ENCODE measurements around the gene MCRS1. TPM values are rescaled to one million over a fixed set of nuclear protein-coding genes. Genes with fewer than 3 reads are reported as not detected.

The MCRS1 gene
- total RNA-seq, 4 donors from 2014 or later: 56.7 to 111 (median 69.2) TPM

DNA sequence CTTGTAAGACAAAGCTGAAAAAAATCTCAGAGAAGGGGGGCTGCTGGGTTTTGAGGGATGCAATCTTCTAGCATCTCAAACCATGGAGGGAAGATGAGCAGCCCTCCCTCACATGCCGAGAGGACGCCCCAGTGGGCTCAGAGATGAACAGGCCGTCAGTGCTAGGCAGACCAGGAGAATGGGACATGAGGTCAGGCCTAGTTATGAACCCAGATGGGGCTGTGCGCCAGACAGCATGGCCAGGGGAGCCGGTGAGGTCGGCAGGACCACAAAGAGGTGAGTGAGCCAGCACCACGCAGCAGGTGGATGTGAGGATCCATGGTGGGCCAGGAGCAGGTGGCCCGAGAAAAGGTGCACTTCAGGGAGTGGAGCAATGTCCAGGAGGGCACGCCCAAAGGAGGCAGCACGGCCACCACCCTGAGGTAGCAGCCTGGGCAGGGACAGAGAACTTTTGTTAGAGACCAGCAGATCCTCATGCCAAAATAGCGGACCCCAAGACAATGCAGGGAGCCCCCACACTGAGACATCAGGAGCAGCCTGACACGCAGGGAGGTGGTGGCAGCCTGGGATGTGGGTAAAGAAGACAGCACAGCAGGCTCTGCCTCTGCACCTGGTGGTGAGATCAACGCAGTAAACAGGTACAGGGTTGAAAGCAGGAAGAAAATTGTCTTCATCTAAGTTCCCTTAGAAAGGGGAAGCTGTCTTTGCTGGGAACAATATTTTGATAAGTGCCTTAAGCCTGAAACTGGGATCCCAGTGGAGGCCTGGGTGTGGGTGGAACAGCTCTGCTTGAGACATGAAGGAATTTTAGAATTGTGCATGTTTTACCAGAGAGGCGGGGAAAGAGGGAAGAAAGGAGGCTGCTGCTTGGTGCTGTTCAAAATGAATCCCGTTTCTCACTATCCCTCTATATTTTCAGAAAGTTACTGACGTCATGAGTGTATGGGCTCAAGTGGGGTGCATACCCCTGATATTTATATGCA, 17.8 kb upstream of the MCRS1 start:
- TF ChIP-seq, protein P1, sequence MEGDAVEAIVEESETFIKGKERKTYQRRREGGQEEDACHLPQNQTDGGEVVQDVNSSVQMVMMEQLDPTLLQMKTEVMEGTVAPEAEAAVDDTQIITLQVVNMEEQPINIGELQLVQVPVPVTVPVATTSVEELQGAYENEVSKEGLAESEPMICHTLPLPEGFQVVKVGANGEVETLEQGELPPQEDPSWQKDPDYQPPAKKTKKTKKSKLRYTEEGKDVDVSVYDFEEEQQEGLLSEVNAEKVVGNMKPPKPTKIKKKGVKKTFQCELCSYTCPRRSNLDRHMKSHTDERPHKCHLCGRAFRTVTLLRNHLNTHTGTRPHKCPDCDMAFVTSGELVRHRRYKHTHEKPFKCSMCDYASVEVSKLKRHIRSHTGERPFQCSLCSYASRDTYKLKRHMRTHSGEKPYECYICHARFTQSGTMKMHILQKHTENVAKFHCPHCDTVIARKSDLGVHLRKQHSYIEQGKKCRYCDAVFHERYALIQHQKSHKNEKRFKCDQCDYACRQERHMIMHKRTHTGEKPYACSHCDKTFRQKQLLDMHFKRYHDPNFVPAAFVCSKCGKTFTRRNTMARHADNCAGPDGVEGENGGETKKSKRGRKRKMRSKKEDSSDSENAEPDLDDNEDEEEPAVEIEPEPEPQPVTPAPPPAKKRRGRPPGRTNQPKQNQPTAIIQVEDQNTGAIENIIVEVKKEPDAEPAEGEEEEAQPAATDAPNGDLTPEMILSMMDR (IDR thresholded peaks at IDR 0.05): no peak
- TF ChIP-seq POLR2A (IDR thresholded peaks at IDR 0.05): no peak
- WGBS, 2 donors: 86% methylated on average over 16 of the region's 16 CpGs
- no peak overlapping the region for H3K4me3 ChIP-seq (replicated peaks in 1 of 3)
- peaks cover 13 to 15% of the 10 kb centered on the region in 2 donors for H3K4me1 ChIP-seq
- peaks cover 0 to 3% of the 10 kb centered on the region in 2 donors for H3K36me3 ChIP-seq
- H3K27ac ChIP-seq: no peak overlapping the region
- H3K27me3 ChIP-seq: no peaks in the 10 kb centered on the region
- intact Hi-C loops (cut with DNase I): no loop called here
- no peak for DNase-seq
- no peaks in the 10 kb centered on the region for H3K9me3 ChIP-seq

DNA sequence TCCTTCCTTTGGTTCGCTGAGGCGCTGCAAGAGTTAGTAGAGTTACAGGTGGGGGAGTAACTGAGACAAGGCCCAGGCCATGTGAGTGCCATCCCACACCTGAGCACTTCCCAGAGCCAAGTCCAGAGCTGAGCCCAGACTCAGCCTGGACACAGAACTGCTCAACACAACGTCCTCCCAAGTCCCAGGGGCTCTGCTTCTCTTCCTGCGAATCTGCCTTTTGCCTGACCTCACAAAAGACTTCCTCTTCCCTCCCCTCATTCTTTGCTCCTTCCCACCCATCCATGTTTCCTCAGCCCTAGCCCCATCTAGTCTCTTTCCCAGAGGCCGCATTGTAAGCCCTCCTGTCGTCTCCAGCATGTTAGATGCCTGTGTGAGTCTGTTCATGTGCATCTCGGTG, 16.6 kb upstream of the MCRS1 start:
- WGBS, 2 donors: 75 to 80% methylated on average over 7 of the region's 7 CpGs
- TF ChIP-seq POLR2A (IDR thresholded peaks at IDR 0.05): no peak
- TF ChIP-seq, protein P1 (IDR thresholded peaks at IDR 0.05): no peak
- no peak overlapping the region for H3K27ac ChIP-seq
- intact Hi-C loops (cut with DNase I): no loop called here
- H3K36me3 ChIP-seq: peaks cover 0 to 3% of the 10 kb centered on the region in 2 donors
- H3K9me3 ChIP-seq: no peaks in the 10 kb centered on the region
- no peaks in the 10 kb centered on the region for H3K27me3 ChIP-seq
- no peak overlapping the region for H3K4me3 ChIP-seq (replicated peaks in 1 of 3)
- peaks cover 13 to 22% of the 10 kb centered on the region in 2 donors for H3K4me1 ChIP-seq
- no peak for DNase-seq

DNA sequence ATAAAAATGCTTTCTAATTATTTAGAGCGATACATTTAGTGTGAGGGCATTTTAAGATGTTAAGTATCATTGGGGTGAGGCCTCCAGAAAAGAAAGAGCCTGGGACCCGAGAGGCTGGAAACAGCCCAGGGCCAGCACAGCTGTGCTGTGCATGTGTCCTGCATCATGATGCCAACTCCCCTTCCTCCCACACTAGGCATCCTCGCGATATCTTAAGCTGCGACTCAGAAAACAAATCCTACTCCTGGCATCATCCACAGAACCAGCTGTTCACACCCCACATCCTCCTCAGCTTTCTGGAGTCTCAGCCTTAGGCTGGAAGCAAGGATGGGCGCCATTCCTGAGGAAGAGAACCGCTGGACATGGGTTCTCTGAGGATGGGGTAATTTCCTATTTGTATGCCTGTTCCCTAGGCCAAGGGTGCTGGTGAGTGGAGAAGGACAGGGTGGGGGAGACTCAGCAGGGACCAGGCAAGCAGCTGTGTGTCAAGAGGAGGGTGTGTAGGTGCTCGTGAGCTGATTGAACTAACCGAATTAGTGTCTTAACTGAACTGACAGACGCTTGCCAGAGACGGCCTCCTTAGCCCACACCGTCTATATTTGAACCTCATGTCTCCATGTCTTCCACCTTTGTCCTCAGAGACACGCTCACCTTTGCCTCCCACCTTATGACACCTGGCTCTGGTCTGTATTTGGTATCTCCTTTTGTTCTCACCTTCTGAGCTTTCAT, 15.6 kb upstream of the MCRS1 start:
- H3K4me1 ChIP-seq: peaks cover 13 to 22% of the 10 kb centered on the region in 2 donors
- DNase-seq: no peak
- 82 to 86% methylated on average over 13 of the region's 13 CpGs for WGBS, 2 donors
- intact Hi-C loops (cut with DNase I): no loop called here
- H3K4me3 ChIP-seq (replicated peaks in 1 of 3): no peak overlapping the region
- H3K27me3 ChIP-seq: no peaks in the 10 kb centered on the region
- peaks cover 0 to 3% of the 10 kb centered on the region in 2 donors for H3K36me3 ChIP-seq
- no peaks in the 10 kb centered on the region for H3K9me3 ChIP-seq
- peak overlapping the region in 2 of 3 donors; percentile 5 to 46 for H3K27ac ChIP-seq
- TF ChIP-seq POLR2A (IDR thresholded peaks at IDR 0.05): no peak
- TF ChIP-seq, protein P1 (IDR thresholded peaks at IDR 0.05): no peak

DNA sequence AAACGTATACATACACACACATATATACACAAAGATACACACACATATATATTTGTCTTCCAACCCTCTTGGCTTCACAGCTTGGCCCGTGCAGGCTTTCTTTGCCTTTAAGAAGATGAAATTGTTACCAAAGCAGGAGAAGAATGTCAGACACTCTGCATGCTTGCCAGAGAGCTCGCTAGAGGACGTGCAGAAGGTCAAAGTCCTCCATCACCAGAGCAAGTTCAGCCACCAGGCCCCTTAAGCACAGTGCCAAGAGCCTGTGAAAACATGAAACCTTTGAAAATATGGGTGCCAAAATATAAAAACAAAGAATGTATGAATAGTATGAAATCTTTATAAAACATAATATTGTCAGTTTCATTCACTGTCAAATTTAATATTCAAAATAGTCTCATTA, 14.9 kb upstream of the MCRS1 start:
- WGBS, 2 donors: 21 to 36% methylated on average over 4 of the region's 4 CpGs
- TF ChIP-seq, protein P1 (IDR thresholded peaks at IDR 0.05): no peak
- no peak for TF ChIP-seq POLR2A (IDR thresholded peaks at IDR 0.05)
- no peak overlapping the region for H3K4me3 ChIP-seq (replicated peaks in 1 of 3)
- H3K4me1 ChIP-seq: peaks cover 13 to 22% of the 10 kb centered on the region in 2 donors
- peak overlapping the region in 2 of 3 donors; percentile 5 to 46 for H3K27ac ChIP-seq
- H3K36me3 ChIP-seq: peaks cover 0 to 3% of the 10 kb centered on the region in 2 donors
- intact Hi-C loops (cut with DNase I): no loop called here
- no peaks in the 10 kb centered on the region for H3K27me3 ChIP-seq
- DNase-seq: peak; percentile 48 to 63
- H3K9me3 ChIP-seq: no peaks in the 10 kb centered on the region

Measured in thyroid gland (tissue), 4 donors.